Measurements from ENCODE around the gene NCKAP5.

NCKAP5 gene

GRCh38 chr2:133090358-133090757 lies 477.9 kb downstream of the NCKAP5 start:
- no peak for DNase-seq (ENCODE audit: low read depth, low spot score)

- DNase-seq (ENCODE audit: low read depth, low spot score) = no peak
These were observed 482.1 kb downstream of the NCKAP5 start for GRCh38 chr2:133086176-133086575.

GRCh38 chr2:133085646-133086045 lies 482.6 kb downstream of the NCKAP5 start:
- no peak for DNase-seq (ENCODE audit: low read depth, low spot score)

DNA sequence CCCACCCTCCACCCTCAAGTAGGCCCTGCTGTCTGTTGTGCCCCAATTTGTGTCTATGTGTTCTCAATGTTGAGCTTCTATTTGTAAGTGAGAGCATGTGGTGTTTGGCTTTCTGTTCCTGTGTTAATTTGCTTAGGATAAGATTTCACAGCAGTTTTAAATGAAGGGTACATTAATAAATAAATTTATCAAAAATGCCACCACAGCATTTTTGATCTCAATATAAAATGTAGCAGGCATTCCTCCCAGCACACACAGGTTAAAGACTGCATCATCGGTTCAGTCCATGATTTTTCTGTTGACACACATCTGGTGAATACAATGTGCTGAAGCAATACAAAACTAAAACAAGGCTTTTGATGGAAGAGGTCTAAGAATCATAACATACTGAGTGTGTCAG lies 486.2 kb downstream of the NCKAP5 start:
- DNase-seq (ENCODE audit: low read depth, low spot score) = no peak

DNA sequence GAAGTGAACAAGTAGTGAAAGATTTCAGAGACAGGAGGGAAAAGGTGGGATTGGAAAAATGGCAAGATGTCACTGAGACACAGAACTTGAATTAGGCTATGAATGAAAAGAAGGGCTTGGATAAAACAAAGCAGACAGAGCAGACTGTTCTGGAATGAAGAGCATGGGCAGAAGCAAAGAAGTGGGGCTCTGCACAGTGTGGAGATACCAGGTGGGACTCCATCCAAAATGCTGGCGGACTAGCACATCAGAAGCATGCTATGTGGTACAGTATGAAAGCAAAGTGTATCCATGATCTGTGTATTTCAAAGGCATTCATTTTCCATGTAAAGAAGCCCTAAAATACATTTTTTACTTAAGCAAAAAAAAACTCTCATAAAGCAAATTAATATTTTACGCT lies 487.4 kb downstream of the NCKAP5 start:
- DNase-seq (ENCODE audit: low read depth, low spot score) = no peak

DNA sequence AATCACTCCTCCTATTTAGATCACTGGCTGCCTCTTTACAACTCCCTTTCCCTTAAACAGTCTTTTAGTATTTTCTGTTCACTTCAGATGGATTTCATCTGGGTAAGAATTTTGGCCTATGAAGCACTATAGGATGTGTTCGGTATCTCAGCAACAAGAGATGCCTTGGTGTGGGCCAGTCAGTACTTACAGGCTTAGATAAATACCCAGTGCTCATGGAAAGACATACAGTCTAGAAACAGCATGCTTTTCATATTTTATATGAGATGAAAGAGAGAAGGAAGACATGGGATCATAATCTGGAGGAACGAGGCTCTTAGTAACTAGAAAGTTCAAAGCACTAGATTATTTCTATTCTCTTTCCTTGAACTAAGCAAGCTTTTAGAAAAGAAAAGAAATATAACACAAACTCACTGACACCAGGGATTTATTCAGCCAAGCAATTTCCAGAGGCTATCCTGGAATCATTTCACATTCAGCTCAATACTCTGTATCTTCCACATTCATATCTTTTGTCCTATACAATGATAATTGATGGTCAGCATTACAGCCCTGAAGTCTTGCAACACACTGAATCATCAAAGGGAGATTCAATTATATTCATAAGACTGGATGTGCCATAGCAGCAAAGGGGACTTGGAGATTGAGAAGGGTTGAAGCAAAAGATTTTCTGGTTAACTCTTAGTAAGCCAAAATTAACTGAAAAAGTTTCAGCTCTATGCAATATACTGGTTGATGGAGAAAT lies 489.4 kb downstream of the NCKAP5 start:
- no peak for DNase-seq (ENCODE audit: low read depth, low spot score)

GRCh38 chr2:133077269-133077822 lies 490.9 kb downstream of the NCKAP5 start:
- DNase-seq (ENCODE audit: low read depth, low spot score) = no peak

DNA sequence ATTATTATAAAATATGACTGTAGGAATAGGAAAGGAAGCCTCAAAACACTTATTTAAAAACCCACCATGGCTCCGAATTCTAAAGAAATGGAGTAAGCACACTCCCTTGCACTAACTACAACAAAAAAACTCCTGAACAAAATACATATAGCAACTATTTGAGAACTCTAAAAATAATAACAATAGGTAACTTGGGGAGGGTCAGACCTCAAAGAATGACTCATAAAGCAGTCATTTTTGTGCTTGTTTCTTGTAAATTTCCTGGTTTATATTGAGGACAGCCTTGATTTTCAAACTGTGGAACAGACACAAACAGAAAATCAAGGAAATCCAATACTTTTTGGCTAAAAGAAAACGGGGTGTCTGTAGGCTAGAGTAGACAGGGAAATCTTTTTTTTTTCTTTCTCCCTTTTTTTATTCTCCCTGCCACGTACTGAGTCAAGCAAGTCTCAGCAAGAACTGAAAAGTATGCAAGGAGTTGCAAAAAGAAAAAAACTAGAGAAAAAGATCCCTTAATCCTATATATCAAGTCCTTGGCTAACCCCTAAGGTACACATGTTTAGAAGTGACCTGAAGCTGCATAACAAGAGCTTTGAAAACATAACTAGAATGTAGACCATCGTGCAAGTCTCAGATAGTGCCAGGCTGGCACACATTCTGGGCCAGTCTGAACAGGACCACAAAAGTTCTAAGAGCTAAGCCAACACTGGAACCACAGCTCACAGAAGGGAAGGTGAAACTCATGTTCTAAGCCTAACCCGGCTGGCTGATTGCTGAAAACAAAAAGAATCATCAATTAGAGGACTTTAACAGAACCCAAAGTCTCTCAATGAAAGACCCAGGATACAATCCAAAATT lies 495.2 kb downstream of the NCKAP5 start:
- DNase-seq (ENCODE audit: low read depth, low spot score) = no peak

DNA sequence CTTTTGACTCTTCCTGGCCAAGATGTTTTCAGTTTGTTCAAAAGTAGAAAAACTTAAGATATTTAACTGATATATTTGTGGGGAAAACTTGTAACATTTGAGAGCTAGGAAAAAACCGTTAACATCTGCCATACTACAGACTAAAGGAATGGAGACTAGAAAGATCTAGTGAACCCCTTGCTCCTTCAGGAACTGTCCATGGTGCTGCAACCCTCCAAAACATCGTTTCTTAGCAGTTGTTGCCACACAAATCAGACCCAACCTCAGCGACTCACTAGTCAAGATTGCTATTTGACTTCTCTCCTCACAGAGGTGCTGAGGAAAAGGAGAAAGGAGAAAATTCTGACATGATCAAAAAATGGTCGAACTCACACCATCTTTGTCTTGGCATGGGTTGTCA lies 504.5 kb downstream of the NCKAP5 start:
- no peak for DNase-seq (ENCODE audit: low read depth, low spot score)

DNA sequence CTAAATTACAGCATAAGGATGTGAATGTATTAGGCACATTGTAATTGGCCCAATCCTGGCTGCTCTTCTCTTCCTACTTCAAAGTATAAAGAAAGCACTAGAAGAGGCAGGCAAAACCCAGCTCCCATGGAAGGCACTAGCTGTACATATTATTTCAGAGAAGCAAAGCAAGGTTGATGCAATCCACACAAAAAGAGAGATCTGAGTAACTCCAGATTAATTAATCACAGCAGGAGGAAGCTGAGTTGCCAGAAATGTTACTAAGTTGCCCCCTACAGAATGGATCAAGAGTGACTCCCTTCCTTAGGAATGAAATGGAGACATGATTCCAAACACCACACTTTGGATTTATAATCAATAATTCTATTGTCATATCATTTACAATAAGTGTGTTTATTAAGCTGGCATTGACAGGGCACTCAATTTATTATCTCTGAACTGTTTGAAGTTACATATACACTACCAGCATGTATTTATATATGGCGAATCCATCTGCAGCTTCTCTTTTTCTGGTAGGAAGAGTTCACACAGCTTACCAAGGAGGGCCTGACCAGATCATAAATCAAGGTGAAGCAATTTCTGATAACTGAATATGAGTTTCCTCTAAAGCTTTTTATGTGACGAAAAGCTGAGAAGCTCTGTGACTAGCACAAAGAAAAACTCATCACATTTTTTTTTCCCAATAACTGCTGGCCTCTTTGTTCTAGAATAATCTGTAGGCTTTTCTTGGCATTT lies 505.2 kb downstream of the NCKAP5 start:
- DNase-seq (ENCODE audit: low read depth, low spot score) = no peak

DNA sequence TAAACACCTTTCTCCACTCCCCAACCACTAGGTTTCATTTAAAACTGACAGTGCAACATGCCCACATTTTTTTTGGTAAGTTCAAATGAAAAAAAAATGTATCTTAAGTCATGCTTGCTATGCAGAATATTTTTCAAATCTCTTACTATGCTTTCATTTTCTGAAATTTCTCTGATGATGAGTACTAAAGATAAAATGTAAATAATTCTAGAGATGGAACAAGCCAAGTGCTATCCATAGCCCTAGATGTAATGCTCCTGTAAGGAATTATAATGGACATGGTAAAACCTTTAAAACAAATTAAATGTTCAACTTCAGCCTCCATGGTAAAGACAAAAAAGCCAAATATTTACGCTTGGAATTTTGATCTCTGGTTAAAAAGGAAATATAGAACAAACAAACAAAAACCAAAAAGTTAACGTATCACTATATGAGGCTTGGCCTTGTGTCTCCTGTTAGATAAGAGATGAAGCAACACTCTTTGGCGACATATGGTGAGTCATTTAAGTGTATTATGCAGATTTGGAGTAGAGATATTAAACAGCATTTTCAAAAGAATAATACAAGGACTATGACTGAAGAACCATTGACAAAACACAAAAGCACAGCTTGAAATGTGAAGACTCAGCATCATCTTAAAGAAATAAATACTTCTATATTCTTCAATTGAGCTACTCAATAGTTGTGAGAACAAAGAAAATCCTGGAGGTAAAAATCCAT lies 506.2 kb downstream of the NCKAP5 start:
- no peak for DNase-seq (ENCODE audit: low read depth, low spot score)

DNA sequence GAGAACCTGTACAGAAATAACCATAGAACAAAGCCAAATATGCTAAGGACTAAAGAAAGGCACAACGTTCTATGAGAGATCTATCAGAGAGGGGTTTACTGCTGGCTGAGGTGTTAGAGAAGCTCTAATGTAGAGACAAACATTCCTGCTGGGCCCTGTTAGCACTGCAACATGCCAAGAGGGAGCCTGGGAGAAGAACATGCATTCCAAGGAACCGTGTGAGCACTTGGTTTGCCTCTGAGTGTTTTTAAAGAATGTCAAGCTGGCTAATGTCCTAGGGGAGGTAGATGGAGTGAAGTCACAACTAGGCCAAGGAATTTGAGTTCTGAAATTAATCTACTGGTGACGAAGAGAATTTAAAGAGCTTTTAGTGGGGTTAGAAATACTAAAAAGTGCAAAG lies 514.0 kb downstream of the NCKAP5 start:
- DNase-seq (ENCODE audit: low read depth, low spot score) = no peak

DNA sequence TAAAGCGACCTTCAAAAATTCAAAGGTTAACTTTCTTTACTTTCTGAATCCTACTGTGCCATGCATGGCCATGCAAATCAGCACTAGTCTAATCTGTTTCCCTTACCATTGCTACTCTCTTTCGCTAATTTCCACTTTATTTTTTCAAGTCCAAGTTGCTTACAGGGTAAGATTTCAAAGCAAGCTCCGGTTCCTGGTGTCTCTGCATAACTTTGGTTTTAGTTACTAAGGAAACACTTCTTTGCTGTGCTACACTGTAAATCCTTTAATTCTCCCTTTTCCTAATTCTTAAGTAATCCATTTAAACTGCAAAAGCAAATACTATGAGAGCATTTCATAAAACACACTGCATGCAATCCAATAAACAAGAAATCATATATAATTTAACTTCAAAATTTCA lies 514.7 kb downstream of the NCKAP5 start:
- no peak for DNase-seq (ENCODE audit: low read depth, low spot score)

GRCh38 chr2:133045787-133046186 lies 522.5 kb downstream of the NCKAP5 start:
- DNase-seq (ENCODE audit: low read depth, low spot score) = no peak

DNA sequence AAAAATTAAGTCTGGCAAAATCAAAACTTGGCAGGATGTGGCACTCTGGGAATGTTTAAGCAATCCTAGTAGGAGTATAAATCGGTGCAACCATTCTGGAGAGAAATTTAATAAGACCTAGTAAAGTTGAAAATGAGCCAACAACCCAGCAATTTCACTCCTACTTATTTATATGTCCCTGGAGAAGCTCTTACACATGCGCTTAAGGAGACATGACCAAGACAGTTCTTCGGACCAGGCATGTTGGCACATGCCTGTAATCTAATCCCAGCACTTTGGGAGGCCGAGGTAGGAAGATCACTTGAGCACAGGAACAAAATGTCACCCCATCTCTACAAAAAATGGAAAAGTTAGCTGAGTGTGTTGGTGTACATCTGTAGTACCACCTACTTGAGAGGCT lies 523.7 kb downstream of the NCKAP5 start:
- no peak for DNase-seq (ENCODE audit: low read depth, low spot score)

DNA sequence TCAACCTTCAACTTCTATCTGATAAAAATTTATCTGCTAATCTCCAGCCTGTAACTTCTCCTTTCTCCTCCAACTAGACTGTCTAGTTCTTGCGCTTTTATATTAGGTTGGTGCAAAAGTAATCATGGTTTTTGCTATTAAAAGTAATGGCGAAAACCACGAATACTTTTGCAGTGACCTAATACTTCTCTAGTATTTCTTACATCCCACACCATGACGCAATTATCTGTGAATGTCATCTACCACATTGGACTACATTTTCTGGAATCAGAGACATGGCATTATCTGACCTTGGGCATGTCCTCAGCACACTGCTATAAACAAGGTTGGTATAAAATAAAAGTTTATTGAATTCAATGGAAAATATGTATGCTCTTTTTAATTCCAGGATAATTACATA lies 528.1 kb downstream of the NCKAP5 start:
- no peak for DNase-seq (ENCODE audit: low read depth, low spot score)

GRCh38 chr2:133039531-133039930 lies 528.7 kb downstream of the NCKAP5 start:
- no peak for DNase-seq (ENCODE audit: low read depth, low spot score)

- DNase-seq (ENCODE audit: low read depth, low spot score) = no peak
These were observed 541.6 kb downstream of the NCKAP5 start for GRCh38 chr2:133026536-133027177.

GRCh38 chr2:133025004-133025403 lies 543.3 kb downstream of the NCKAP5 start:
- no peak for DNase-seq (ENCODE audit: low read depth, low spot score)

- no peak for DNase-seq (ENCODE audit: low read depth, low spot score)
These were observed 555.2 kb downstream of the NCKAP5 start for GRCh38 chr2:133012847-133013734.
